SU-DHL-6 (cell line): Measurements from ENCODE around the gene BRMS1.

Source experiments
- CTCF ChIP-seq: fragments of 200-600 bp; sonication (generic); IDR thresholded peaks from one replicate; pipeline ENCODE4 v1.5.1; 2017; ENCODE audit warnings: antibody characterized with exemption, mild to moderate bottlenecking, low read length, moderate library complexity; ENCODE audit not compliant: insufficient read depth, poor library complexity, severe bottlenecking
- EZH2phosphoT487 ChIP-seq: fragments of 200-600 bp; sonication (generic), shearing (Covaris generic); conservative IDR thresholded peaks from 2 replicates; pipeline ENCODE4 v1.6.1; 2018; ENCODE audit warnings: mild to moderate bottlenecking, antibody characterized with exemption, low read length, moderate library complexity, mixed read lengths

GRCh38 chr11:66391322-66391721 is 46.4 kb upstream of the BRMS1 start:
- TF ChIP-seq CTCF (no peak), EZH2phosphoT487 (no peak)
